Esophagus squamous epithelium (tissue), 5 donors: ENCODE results near the gene FNBP1. TPM values are rescaled to one million over a fixed set of nuclear protein-coding genes. Genes with fewer than 3 reads are reported as not detected.
A peak's percentile ranks its signal among the peaks of the same experiment; 100 is the strongest.

Experiments used
- DNase-seq: peaks from one replicate; lab custom pipeline; 2025; lab: John Stamatoyannopoulos, UW
- H3K27ac ChIP-seq, 4 donors: fragments of 200-600 bp; sonication (generic); one replicate each; pipeline ENCODE4 v1.5.1; 2016 to 2019; ENCODE audit warnings: mild to moderate bottlenecking in 1 of 4
- H3K27me3 ChIP-seq, 4 donors: fragments of 200-600 bp; sonication (generic); 1 replicate in 3 of 4; 2 replicates in 1 of 4; pipeline versions ENCODE4 v1.5.1 to v1.6.0; 2017 to 2021; ENCODE audit warnings: antibody characterized with exemption in 1 of 4
- H3K36me3 ChIP-seq, 3 donors: fragments of 200-600 bp; sonication (generic); one replicate each; pipeline ENCODE4 v1.5.1; 2016 to 2019
- H3K4me1 ChIP-seq, 3 donors: fragments of 200-600 bp; sonication (generic); one replicate each; pipeline ENCODE4 v1.5.1; 2017 to 2019
- H3K4me3 ChIP-seq, 4 donors: fragments of 200-600 bp; sonication (generic); 1 replicate in 3 of 4; 2 replicates in 1 of 4; pipeline ENCODE4 v1.5.1; 2016 to 2019; ENCODE audit warnings: mild to moderate bottlenecking in 2 of 4, moderate library complexity in 1 of 4
- H3K9me3 ChIP-seq, 3 donors: fragments of 200-600 bp; sonication (generic); one replicate each; pipeline ENCODE4 v1.5.1; 2016 to 2019
- POLR2A ChIP-seq, 4 donors: fragments of 450-650 bp; IDR thresholded peaks; one replicate each; pipeline ENCODE4 v1.6.1; 2017; ENCODE audit warnings: antibody characterized with exemption in 4 of 4, mild to moderate bottlenecking in 4 of 4, moderate library complexity in 3 of 4
- WGBS, 2 donors: methylation state at CpG; one replicate each; pipeline ENCODE4 v1.1.5; 2018; 5-methylcytosine and 5-hydroxymethylcytosine counted together
- intact Hi-C: fragments of 100-400 bp; cut with DNase I; formaldehyde crosslinking; loops from one replicate; pipeline ENCODE4 v1.15.0; 2022
- total RNA-seq, 4 donors: library from RNA; depleted of rRNA; stranded (reverse); fragments of >200 nt; gene quantifications; one replicate each; pipeline ENCODE4 v1.1.0, GENCODE V29; 2016
- TF ChIP-seq, protein P1 (sequence below), 6 experiments: fragments of 450-650 bp in 4 of 6; fragments of 200-600 bp in 2 of 6; sonication (generic) in 2 of 6; IDR thresholded peaks; one replicate each; pipeline ENCODE4 v1.5.1; 2016 to 2019; ENCODE audit warnings: antibody characterized with exemption in 6 of 6, mild to moderate bottlenecking in 4 of 6, moderate library complexity in 4 of 6
- donor health status: DM: yes; HTN: yes; CAD: no.

Gene FNBP1
- total RNA-seq, 4 donors from 2014 or later = 19.7 to 47.7 (median 26.2) TPM

GRCh38 chr9:130078547-130078946 lies 35.6 kb upstream of the FNBP1 start:
- Histone ChIP-seq H3K36me3 (peaks cover 10 to 83% (median 34%) of the 10 kb centered on the region in 3 donors), H3K27ac (no peak overlapping the region), H3K4me3 (no peak overlapping the region), H3K4me1 (peaks cover 0 to 12% (median 8%) of the 10 kb centered on the region in 3 donors), H3K9me3 (no peaks in the 10 kb centered on the region), H3K27me3 (no peaks in the 10 kb centered on the region)
- 68 to 83% methylated on average over 3 of the region's 3 CpGs for WGBS, 2 donors
- intact Hi-C loops = no loop called here
- TF ChIP-seq, protein P1, sequence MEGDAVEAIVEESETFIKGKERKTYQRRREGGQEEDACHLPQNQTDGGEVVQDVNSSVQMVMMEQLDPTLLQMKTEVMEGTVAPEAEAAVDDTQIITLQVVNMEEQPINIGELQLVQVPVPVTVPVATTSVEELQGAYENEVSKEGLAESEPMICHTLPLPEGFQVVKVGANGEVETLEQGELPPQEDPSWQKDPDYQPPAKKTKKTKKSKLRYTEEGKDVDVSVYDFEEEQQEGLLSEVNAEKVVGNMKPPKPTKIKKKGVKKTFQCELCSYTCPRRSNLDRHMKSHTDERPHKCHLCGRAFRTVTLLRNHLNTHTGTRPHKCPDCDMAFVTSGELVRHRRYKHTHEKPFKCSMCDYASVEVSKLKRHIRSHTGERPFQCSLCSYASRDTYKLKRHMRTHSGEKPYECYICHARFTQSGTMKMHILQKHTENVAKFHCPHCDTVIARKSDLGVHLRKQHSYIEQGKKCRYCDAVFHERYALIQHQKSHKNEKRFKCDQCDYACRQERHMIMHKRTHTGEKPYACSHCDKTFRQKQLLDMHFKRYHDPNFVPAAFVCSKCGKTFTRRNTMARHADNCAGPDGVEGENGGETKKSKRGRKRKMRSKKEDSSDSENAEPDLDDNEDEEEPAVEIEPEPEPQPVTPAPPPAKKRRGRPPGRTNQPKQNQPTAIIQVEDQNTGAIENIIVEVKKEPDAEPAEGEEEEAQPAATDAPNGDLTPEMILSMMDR (IDR thresholded peaks at IDR 0.05) = no peak
- TF ChIP-seq POLR2A (IDR thresholded peaks at IDR 0.05) = no peak
- DNase-seq = no peak

- H3K4me1 ChIP-seq = peaks cover 0 to 37% (median 16%) of the 10 kb centered on the region in 3 donors
- no peaks in the 10 kb centered on the region for H3K9me3 ChIP-seq
- 42 to 45% methylated on average over 2 of the region's 2 CpGs for WGBS, 2 donors
- intact Hi-C loops = no loop called here
- DNase-seq = no peak
- no peaks in the 10 kb centered on the region for H3K27me3 ChIP-seq
- peaks cover 0 to 31% (median 17%) of the 10 kb centered on the region in 3 donors for H3K36me3 ChIP-seq
- no peak overlapping the region for H3K4me3 ChIP-seq
- H3K27ac ChIP-seq = peak overlapping the region in 3 of 4 donors; percentile 2 to 34 (median 16)
- TF ChIP-seq POLR2A (IDR thresholded peaks at IDR 0.05) = no peak
- TF ChIP-seq, protein P1 (IDR thresholded peaks at IDR 0.05) = no peak
Measured at GRCh38 chr9:130073373-130073772, 30.4 kb upstream of the FNBP1 start.

DNA sequence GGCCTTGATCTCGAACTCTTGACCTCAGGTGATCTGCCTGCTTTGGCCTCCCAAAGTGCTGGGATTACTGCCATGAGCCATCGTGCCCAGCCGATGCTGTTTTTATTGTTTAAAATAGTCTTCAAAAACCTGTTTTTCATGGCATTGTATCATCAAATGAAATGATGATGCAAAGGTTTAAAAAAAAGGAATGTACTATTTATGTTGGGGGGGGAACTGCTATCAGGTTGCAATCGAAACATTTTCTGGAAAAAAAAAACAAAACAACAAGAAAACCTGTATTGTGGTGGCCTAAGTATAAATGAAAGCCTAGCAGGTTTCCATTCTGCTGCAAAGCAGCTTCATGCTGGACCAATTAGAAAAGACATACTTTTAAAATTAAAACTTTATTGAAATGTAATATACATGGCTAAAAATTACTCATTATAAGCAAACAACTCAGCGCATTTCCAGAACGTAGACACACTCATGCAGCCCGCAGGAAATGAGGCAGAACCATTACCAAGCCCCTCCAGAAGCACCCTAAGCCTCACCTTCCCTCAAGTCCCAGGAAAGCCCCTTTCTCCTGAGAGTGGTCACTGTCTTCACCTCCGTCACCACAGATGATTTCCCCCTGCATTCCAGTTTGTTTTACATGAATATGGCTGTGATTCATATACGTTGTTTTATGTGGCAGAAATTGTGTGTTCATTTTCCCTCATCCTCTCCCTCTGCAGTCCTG lies 29.7 kb upstream of the FNBP1 start:
- H3K36me3 ChIP-seq = peaks cover 0 to 24% (median 14%) of the 10 kb centered on the region in 3 donors
- intact Hi-C loops = no loop called here
- H3K4me1 ChIP-seq = peaks cover 0 to 44% (median 16%) of the 10 kb centered on the region in 3 donors
- H3K4me3 ChIP-seq = no peak overlapping the region
- peak overlapping the region in 1 of 4 donors; percentile 16 for H3K27ac ChIP-seq
- H3K9me3 ChIP-seq = no peaks in the 10 kb centered on the region
- TF ChIP-seq POLR2A (IDR thresholded peaks at IDR 0.05) = no peak
- TF ChIP-seq, protein P1 (IDR thresholded peaks at IDR 0.05) = no peak
- no peaks in the 10 kb centered on the region for H3K27me3 ChIP-seq
- 68 to 71% methylated on average over 9 of the region's 9 CpGs for WGBS, 2 donors
- DNase-seq = no peak

GRCh38 chr9:130069048-130069447 lies 26.1 kb upstream of the FNBP1 start:
- H3K27ac ChIP-seq = peak overlapping the region; percentile 24 to 71 (median 52)
- no peak overlapping the region for H3K4me3 ChIP-seq
- TF ChIP-seq, protein P1 (IDR thresholded peaks at IDR 0.05) = no peak
- no peak for TF ChIP-seq POLR2A (IDR thresholded peaks at IDR 0.05)
- intact Hi-C loops = no loop called here
- 80 to 89% methylated on average over 1 of the region's 1 CpG for WGBS, 2 donors
- no peak for DNase-seq
- peaks cover 0 to 5% (median 0%) of the 10 kb centered on the region in 3 donors for H3K36me3 ChIP-seq
- H3K9me3 ChIP-seq = no peaks in the 10 kb centered on the region
- H3K4me1 ChIP-seq = peaks cover 0 to 37% (median 12%) of the 10 kb centered on the region in 3 donors
- H3K27me3 ChIP-seq = no peaks in the 10 kb centered on the region

DNA sequence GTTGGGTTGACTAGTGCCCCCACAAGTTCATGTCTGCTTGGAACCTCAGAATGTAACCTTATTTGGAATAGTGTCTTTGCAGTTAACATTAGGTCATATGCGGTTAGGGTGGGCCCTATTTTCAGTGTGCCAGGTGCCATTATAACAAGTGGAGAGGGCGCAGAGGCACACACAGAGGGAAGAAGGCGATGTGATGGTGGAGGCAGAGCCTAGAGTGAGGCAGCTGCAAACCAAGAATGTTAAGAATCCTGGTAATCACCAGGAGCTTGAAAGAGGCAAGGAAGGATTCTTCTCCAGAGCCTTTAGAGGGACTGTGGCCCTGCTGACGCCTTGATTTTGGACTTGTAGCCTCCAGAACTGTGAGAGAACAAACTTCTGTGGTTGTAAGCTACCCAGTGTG lies 21.6 kb upstream of the FNBP1 start:
- TF ChIP-seq, protein P1 (IDR thresholded peaks at IDR 0.05) = no peak
- H3K9me3 ChIP-seq = no peaks in the 10 kb centered on the region
- H3K4me1 ChIP-seq = peaks cover 0 to 26% (median 0%) of the 10 kb centered on the region in 3 donors
- H3K27me3 ChIP-seq = no peaks in the 10 kb centered on the region
- peaks cover 0 to 10% (median 0%) of the 10 kb centered on the region in 3 donors for H3K36me3 ChIP-seq
- no peak overlapping the region for H3K4me3 ChIP-seq
- 93 to 98% methylated on average over 3 to 4 of the region's 4 CpGs for WGBS, 2 donors
- DNase-seq = no peak
- no peak overlapping the region for H3K27ac ChIP-seq
- intact Hi-C loops = no loop called here
